Astrocyte (in vitro differentiated cells and primary cell): ENCODE results near the gene HOXA5. TPM values are rescaled to one million over a fixed set of nuclear protein-coding genes. Genes with fewer than 3 reads are reported as not detected.

Experiments used
- DNase-seq: peaks from one replicate; pipeline ENCODE4 v3.0.0-alpha.2; 2010; ENCODE audit warnings: low read depth
- FAIRE-seq: peaks from 2 replicates; lab custom pipeline; 2011; peaks lifted over from hg19 to GRCh38; lab: Jason Lieb, UNC
- H2AFZ ChIP-seq: 2 replicates; pipeline ENCODE4 v1.6.0; 2012; ENCODE audit warnings: low read depth, low read length, inconsistent platforms
- H3K27ac ChIP-seq: 2 replicates; pipeline ENCODE4 v1.5.1; 2011; ENCODE audit warnings: low read depth, low read length, inconsistent platforms
- H3K27me3 ChIP-seq: 2 replicates; pipeline ENCODE4 v1.6.0; 2011; ENCODE audit warnings: low read length, inconsistent platforms; ENCODE audit not compliant: insufficient read depth
- H3K36me3 ChIP-seq: 2 replicates; pipeline ENCODE4 v1.5.1; 2011; ENCODE audit warnings: low read length, inconsistent platforms; ENCODE audit not compliant: insufficient read depth
- H3K4me1 ChIP-seq: 2 replicates; pipeline ENCODE4 v1.5.1; 2011; ENCODE audit warnings: low read length, inconsistent platforms; ENCODE audit not compliant: insufficient read depth
- H3K4me2 ChIP-seq: 2 replicates; pipeline ENCODE4 v1.6.0; 2012; ENCODE audit warnings: low read length, inconsistent platforms
- H3K4me3 ChIP-seq: 2 replicates; pipeline ENCODE4 v1.5.1; 2011; ENCODE audit warnings: low read depth, mild to moderate bottlenecking, low read length, inconsistent platforms; ENCODE audit not compliant: insufficient read depth
- H3K79me2 ChIP-seq: 2 replicates; pipeline ENCODE4 v1.6.0; 2012; ENCODE audit warnings: mild to moderate bottlenecking, low read length, inconsistent platforms; ENCODE audit not compliant: insufficient read depth
- H3K9ac ChIP-seq: 2 replicates; pipeline ENCODE4 v1.6.0; 2012; ENCODE audit warnings: mild to moderate bottlenecking, low read length, inconsistent platforms
- H3K9me3 ChIP-seq: 2 replicates; pipeline ENCODE4 v1.5.1; 2012; ENCODE audit warnings: low read depth, mild to moderate bottlenecking, low read length, inconsistent platforms; ENCODE audit not compliant: insufficient read depth
- H4K20me1 ChIP-seq: 2 replicates; pipeline ENCODE4 v1.6.0; 2012; ENCODE audit warnings: low read length, inconsistent platforms; ENCODE audit not compliant: insufficient read depth
- H3K27ac Mint-ChIP-seq: one replicate; pipeline ENCODE4 v1.8.0; 2021; ENCODE audit warnings: mild to moderate bottlenecking, mixed read lengths; ENCODE audit not compliant: unreplicated experiment
- H3K27me3 Mint-ChIP-seq: one replicate; pipeline ENCODE4 v1.8.0; 2021; ENCODE audit warnings: low read depth, mixed read lengths; ENCODE audit not compliant: unreplicated experiment
- H3K36me3 Mint-ChIP-seq: one replicate; pipeline ENCODE4 v1.8.0; 2021; ENCODE audit warnings: low read depth, mixed read lengths; ENCODE audit not compliant: unreplicated experiment
- H3K4me1 Mint-ChIP-seq: one replicate; pipeline ENCODE4 v1.8.0; 2021; ENCODE audit warnings: low read depth, mixed read lengths; ENCODE audit not compliant: unreplicated experiment
- H3K4me3 Mint-ChIP-seq: one replicate; pipeline ENCODE4 v1.8.0; 2021; ENCODE audit warnings: mild to moderate bottlenecking, moderate library complexity, mixed read lengths; ENCODE audit not compliant: unreplicated experiment
- H3K9me3 Mint-ChIP-seq: one replicate; pipeline ENCODE4 v1.8.0; 2021; ENCODE audit warnings: mild to moderate bottlenecking, mixed read lengths; ENCODE audit not compliant: unreplicated experiment
- EZH2 ChIP-seq: IDR thresholded peaks from 2 replicates; pipeline ENCODE4 v1.6.1; 2012; ENCODE audit warnings: mild to moderate bottlenecking, low read length, inconsistent platforms; ENCODE audit not compliant: insufficient read depth
- total RNA-seq: library from RNA; stranded (reverse); gene quantifications from 2 replicates; pipeline ENCODE4 v1.2.1, GENCODE V29; 2021
- TF ChIP-seq, protein P1 (sequence below): IDR thresholded peaks from 2 replicates; pipeline ENCODE4 v1.5.1; 2011; ENCODE audit warnings: low read depth, mild to moderate bottlenecking, inconsistent platforms, low read length, moderate library complexity; ENCODE audit not compliant: insufficient read depth

HOXA5 gene
- total RNA-seq, 1 donor from 2014 or later: not detected

GRCh38 chr7:27128034-27128433 is 15.4 kb downstream of the HOXA5 start:
- H3K4me3 ChIP-seq: no peak overlapping the region
- H3K36me3 ChIP-seq: no peaks in the 10 kb centered on the region
- Mint-ChIP-seq H3K4me3 (no peak overlapping the region), H3K36me3 (no peaks in the 10 kb centered on the region), H3K9me3 (peaks cover 40% of the 10 kb centered on the region), H3K27me3 (peaks cover 88% of the 10 kb centered on the region), H3K27ac (no peak overlapping the region), H3K4me1 (peaks cover 2% of the 10 kb centered on the region)
- no peak overlapping the region for H3K4me2 ChIP-seq
- TF ChIP-seq, protein P1, sequence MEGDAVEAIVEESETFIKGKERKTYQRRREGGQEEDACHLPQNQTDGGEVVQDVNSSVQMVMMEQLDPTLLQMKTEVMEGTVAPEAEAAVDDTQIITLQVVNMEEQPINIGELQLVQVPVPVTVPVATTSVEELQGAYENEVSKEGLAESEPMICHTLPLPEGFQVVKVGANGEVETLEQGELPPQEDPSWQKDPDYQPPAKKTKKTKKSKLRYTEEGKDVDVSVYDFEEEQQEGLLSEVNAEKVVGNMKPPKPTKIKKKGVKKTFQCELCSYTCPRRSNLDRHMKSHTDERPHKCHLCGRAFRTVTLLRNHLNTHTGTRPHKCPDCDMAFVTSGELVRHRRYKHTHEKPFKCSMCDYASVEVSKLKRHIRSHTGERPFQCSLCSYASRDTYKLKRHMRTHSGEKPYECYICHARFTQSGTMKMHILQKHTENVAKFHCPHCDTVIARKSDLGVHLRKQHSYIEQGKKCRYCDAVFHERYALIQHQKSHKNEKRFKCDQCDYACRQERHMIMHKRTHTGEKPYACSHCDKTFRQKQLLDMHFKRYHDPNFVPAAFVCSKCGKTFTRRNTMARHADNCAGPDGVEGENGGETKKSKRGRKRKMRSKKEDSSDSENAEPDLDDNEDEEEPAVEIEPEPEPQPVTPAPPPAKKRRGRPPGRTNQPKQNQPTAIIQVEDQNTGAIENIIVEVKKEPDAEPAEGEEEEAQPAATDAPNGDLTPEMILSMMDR: no peak
- TF ChIP-seq EZH2: no peak
- peaks cover 8% of the 10 kb centered on the region for H3K4me1 ChIP-seq
- DNase-seq: peak; percentile 67
- no peak for FAIRE-seq
- no peak overlapping the region for H3K9ac ChIP-seq
- H3K27me3 ChIP-seq: peaks cover 74% of the 10 kb centered on the region
- no peaks in the 10 kb centered on the region for H4K20me1 ChIP-seq
- H3K9me3 ChIP-seq: no peaks in the 10 kb centered on the region
- no peak overlapping the region for H2AFZ ChIP-seq
- H3K27ac ChIP-seq: no peak overlapping the region
- no peaks in the 10 kb centered on the region for H3K79me2 ChIP-seq

GRCh38 chr7:27126596-27127327 is 16.7 kb downstream of the HOXA5 start:
- Histone ChIP-seq H3K27me3 (peaks cover 75% of the 10 kb centered on the region), H3K4me1 (peaks cover 11% of the 10 kb centered on the region), H4K20me1 (no peaks in the 10 kb centered on the region), H3K79me2 (peaks cover 9% of the 10 kb centered on the region), H3K27ac (no peak overlapping the region), H3K36me3 (no peaks in the 10 kb centered on the region), H3K9ac (no peak overlapping the region), H3K9me3 (no peaks in the 10 kb centered on the region), H3K4me3 (no peak overlapping the region), H2AFZ (no peak overlapping the region), H3K4me2 (no peak overlapping the region)
- H3K9me3 Mint-ChIP-seq: peaks cover 43% of the 10 kb centered on the region
- FAIRE-seq (no peak), DNase-seq (peak; percentile 62)
- no peak overlapping the region for H3K4me3 Mint-ChIP-seq
- peaks cover 2% of the 10 kb centered on the region for H3K36me3 Mint-ChIP-seq
- no peak overlapping the region for H3K27ac Mint-ChIP-seq
- peaks cover 91% of the 10 kb centered on the region for H3K27me3 Mint-ChIP-seq
- TF ChIP-seq EZH2: no peak
- TF ChIP-seq, protein P1: no peak
- H3K4me1 Mint-ChIP-seq: peaks cover 2% of the 10 kb centered on the region

DNA sequence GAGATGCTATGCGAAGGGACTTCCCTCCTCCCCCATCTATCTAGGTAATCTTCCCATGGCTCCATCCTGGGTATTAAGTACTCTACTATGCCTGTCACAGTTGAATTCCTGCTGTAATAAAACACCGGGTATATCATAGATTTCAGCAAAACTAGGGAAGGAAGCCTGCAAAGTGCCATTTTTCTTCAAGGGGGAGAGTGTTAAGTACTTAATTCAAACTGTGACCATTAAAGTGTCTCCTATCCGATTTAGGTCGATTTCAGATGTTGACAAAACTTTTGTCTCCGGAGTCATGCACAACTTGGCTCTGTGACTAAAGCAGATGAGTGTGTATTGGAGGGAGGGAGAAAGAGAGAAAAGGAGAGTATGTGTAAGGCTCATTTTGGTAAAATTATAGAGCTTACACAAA is 17.5 kb downstream of the HOXA5 start:
- peaks cover 2% of the 10 kb centered on the region for H3K4me1 Mint-ChIP-seq
- peaks cover 14% of the 10 kb centered on the region for H3K79me2 ChIP-seq
- no peak overlapping the region for H3K4me3 Mint-ChIP-seq
- H3K4me1 ChIP-seq: peaks cover 11% of the 10 kb centered on the region
- no peak overlapping the region for H3K4me2 ChIP-seq
- DNase-seq: peak; percentile 12
- TF ChIP-seq, protein P1: no peak
- TF ChIP-seq EZH2: no peak
- peaks cover 74% of the 10 kb centered on the region for H3K27me3 ChIP-seq
- H3K27ac Mint-ChIP-seq: no peak overlapping the region
- peaks cover 90% of the 10 kb centered on the region for H3K27me3 Mint-ChIP-seq
- no peak overlapping the region for H3K4me3 ChIP-seq
- no peaks in the 10 kb centered on the region for H3K9me3 ChIP-seq
- no peaks in the 10 kb centered on the region for H3K36me3 ChIP-seq
- H3K9me3 Mint-ChIP-seq: peaks cover 39% of the 10 kb centered on the region
- peaks cover 2% of the 10 kb centered on the region for H3K36me3 Mint-ChIP-seq
- FAIRE-seq: no peak
- no peak overlapping the region for H2AFZ ChIP-seq
- no peaks in the 10 kb centered on the region for H4K20me1 ChIP-seq
- no peak overlapping the region for H3K9ac ChIP-seq
- H3K27ac ChIP-seq: no peak overlapping the region
